ENCODE results near the gene PSMC1. TPM values are rescaled to one million over a fixed set of nuclear protein-coding genes. Genes with fewer than 3 reads are reported as not detected.

Gene PSMC1
- polyA plus RNA-seq, 1 of the 3 experiments (the other 2 are of a cell fraction): 102 TPM

DNA sequence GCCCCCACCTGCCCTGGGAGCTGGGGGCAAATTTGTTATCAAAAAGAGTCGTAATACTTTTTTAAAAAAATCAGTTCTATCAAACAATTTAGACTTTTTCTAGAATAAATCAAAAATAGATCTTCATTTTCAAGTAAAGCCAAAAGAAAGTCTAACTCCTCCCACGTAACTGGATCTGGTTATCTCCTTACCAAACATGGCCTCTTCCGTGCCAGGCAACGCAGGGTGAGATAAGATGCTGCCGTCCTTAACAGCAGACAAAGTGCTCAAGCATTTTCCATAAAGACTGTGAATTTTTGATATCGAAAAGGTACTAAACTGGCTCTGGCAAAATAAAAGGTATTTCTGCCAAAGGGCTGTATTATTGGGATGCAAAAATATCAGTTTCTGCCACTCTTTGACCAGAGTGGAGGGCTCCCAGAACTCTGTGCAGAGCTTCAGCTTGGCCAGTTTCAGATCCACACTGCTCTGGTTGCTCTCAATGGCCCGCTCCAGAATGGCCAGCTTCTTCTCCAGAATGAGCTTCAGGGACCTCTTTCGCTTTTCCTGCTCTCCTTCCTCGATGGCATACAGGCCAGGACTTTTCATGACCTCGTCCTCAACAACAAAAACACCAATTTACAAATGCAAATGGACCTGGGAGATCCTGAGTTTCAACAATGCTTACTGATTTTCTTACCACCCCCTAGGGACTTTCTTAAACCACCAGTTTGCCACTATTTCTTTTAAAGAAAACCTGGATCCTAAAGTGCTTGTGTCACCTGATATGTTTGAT, 46.4 kb downstream of the PSMC1 start:
- 92% methylated on average over 10 of the region's 10 CpGs for WGBS (ENCODE audit: low lambda C conversion rate)
- H3K9me3 ChIP-seq: no peaks in the 10 kb centered on the region
- POLR2A ChIA-PET: interaction anchor here (1.0 kb wide), 1 partner anchor 150 kb away, joined by 3 read pairs; no protein-coding TSS in a partner anchor

DNA sequence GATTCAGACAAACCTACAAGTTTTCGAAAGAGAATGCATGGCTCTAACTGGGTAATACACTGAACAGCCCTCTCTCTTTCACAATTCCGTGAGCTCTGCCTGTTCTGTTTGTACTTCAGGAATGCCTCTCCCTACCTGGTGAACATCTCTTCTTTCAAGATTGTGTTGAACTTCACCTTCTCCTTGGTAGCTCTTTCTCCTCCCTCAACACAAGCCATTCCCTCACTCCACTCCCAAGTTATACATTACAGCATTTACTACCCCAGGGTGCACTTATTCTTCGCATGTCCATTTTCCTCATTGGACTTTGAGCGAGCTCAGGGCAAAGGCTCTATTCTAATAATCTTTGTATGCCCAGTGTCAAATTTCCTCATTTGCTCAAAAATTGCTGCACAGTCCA, 47.1 kb downstream of the PSMC1 start:
- WGBS (ENCODE audit: low lambda C conversion rate): 99% methylated on average over 4 of the region's 4 CpGs
- H3K4me2 ChIP-seq: no peak overlapping the region
- DNase-seq: no peak
- H3K9me2 ChIP-seq: no peaks in the 10 kb centered on the region
- ChIA-PET POLR2A (no interaction called here), CTCF (interaction anchor here (0.6 to 4.1 kb wide), 6 partner anchors 10 to 461 kb away, joined by 3 to 50 read pairs (median 5); no protein-coding TSS in a partner anchor)
- no peak overlapping the region for H3K27ac ChIP-seq (ENCODE audit: low read depth in 2 of 2, low read length in 1 of 2)
- H3K79me2 ChIP-seq (ENCODE audit: insufficient read depth): no peaks in the 10 kb centered on the region
- H3K4me1 ChIP-seq (ENCODE audit: control insufficient read depth in 1 of 2, insufficient read depth in 2 of 2, low read depth in 1 of 2, low read length in 1 of 2): no peaks in the 10 kb centered on the region; a peak in 1 of 4 replicates
- no peak overlapping the region for H2AFZ ChIP-seq (ENCODE audit: low read depth)
- H4K20me1 ChIP-seq (ENCODE audit: insufficient read depth): 0 out of 2 replicates have a peak, but pooled peaks cover 3% of the 10 kb centered on the region
- peaks cover 13 to 46% of the 10 kb centered on the region in 2 experiments for H3K36me3 ChIP-seq (replicated peaks in 1 of 2; ENCODE audit: control insufficient read depth in 1 of 2, insufficient read depth in 2 of 2, low read length in 1 of 2)
- no peak overlapping the region for H3K9ac ChIP-seq
- H3F3A ChIP-seq (replicated peaks; ENCODE audit: insufficient read depth): peaks cover 12% of the 10 kb centered on the region
- no peaks in the 10 kb centered on the region for H3K27me3 ChIP-seq (ENCODE audit: insufficient read depth)
- TF ChIP-seq RCOR1 (IDR thresholded peaks at IDR 0.05; ENCODE audit: low read length) (no peak), EP300 (IDR thresholded peaks at IDR 0.05; ENCODE audit: borderline replicate concordance in 1 of 2, low read depth in 1 of 2, low read length in 1 of 2) (no peak), FOSL2 (IDR thresholded peaks at IDR 0.05; ENCODE audit: borderline replicate concordance, low read depth) (no peak), MXI1 (IDR thresholded peaks at IDR 0.05; ENCODE audit: low read depth, low read length) (no peak)
- no peaks in the 10 kb centered on the region for H3K9me3 ChIP-seq
- no peak overlapping the region for H3K4me3 ChIP-seq (ENCODE audit: low read depth in 2 of 2, low read length in 1 of 2)

More for the DNA sequence above, 46.4 kb downstream of the PSMC1 start:
- H3K9me2 ChIP-seq: no peaks in the 10 kb centered on the region
- no peaks in the 10 kb centered on the region for H3K27me3 ChIP-seq (ENCODE audit: insufficient read depth)
- H3K27ac ChIP-seq (ENCODE audit: low read depth in 2 of 2, low read length in 1 of 2): no peak overlapping the region; a peak in 1 of 4 replicates
- H3K36me3 ChIP-seq (replicated peaks in 1 of 2; ENCODE audit: control insufficient read depth in 1 of 2, insufficient read depth in 2 of 2, low read length in 1 of 2): peaks cover 11 to 50% of the 10 kb centered on the region in 2 experiments
- no peaks in the 10 kb centered on the region for H3K79me2 ChIP-seq (ENCODE audit: insufficient read depth)
- H3K4me1 ChIP-seq (ENCODE audit: control insufficient read depth in 1 of 2, insufficient read depth in 2 of 2, low read depth in 1 of 2, low read length in 1 of 2): no peaks in the 10 kb centered on the region; a peak in 1 of 4 replicates
- no peak overlapping the region for H3K9ac ChIP-seq
- H3K4me2 ChIP-seq: no peak overlapping the region
- TF ChIP-seq, protein P1, sequence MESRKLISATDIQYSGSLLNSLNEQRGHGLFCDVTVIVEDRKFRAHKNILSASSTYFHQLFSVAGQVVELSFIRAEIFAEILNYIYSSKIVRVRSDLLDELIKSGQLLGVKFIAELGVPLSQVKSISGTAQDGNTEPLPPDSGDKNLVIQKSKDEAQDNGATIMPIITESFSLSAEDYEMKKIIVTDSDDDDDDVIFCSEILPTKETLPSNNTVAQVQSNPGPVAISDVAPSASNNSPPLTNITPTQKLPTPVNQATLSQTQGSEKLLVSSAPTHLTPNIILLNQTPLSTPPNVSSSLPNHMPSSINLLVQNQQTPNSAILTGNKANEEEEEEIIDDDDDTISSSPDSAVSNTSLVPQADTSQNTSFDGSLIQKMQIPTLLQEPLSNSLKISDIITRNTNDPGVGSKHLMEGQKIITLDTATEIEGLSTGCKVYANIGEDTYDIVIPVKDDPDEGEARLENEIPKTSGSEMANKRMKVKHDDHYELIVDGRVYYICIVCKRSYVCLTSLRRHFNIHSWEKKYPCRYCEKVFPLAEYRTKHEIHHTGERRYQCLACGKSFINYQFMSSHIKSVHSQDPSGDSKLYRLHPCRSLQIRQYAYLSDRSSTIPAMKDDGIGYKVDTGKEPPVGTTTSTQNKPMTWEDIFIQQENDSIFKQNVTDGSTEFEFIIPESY (IDR thresholded peaks at IDR 0.05; ENCODE audit: borderline replicate concordance, low read depth): no peak
- TF ChIP-seq, protein P2, sequence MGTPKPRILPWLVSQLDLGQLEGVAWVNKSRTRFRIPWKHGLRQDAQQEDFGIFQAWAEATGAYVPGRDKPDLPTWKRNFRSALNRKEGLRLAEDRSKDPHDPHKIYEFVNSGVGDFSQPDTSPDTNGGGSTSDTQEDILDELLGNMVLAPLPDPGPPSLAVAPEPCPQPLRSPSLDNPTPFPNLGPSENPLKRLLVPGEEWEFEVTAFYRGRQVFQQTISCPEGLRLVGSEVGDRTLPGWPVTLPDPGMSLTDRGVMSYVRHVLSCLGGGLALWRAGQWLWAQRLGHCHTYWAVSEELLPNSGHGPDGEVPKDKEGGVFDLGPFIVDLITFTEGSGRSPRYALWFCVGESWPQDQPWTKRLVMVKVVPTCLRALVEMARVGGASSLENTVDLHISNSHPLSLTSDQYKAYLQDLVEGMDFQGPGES (IDR thresholded peaks at IDR 0.05; ENCODE audit: low read depth, low read length): no peak
- no peak for DNase-seq
- H4K20me1 ChIP-seq (ENCODE audit: insufficient read depth): 0 out of 2 replicates have a peak, but pooled peaks cover 3% of the 10 kb centered on the region
- H3K4me3 ChIP-seq (ENCODE audit: low read depth in 2 of 2, low read length in 1 of 2): no peak overlapping the region
- H3F3A ChIP-seq (replicated peaks; ENCODE audit: insufficient read depth): peaks cover 12% of the 10 kb centered on the region
- H2AFZ ChIP-seq (ENCODE audit: low read depth): no peak overlapping the region
- CTCF ChIA-PET: interaction anchor here (0.6 to 4.1 kb wide), 19 partner anchors 9 to 869 kb away, joined by 3 to 50 read pairs (median 5); no protein-coding TSS in a partner anchor
